Right lobe of liver (tissue), 6 donors: ENCODE results near the gene NPL. TPM values are rescaled to one million over a fixed set of nuclear protein-coding genes. Genes with fewer than 3 reads are reported as not detected.

Experiments used
- ATAC-seq, 4 donors: fragments of 200-7000 bp; cut with Tn5 transposase; one replicate each; pipeline ENCODE4 v1.9.1; 2020; ENCODE audit warnings: mild to moderate bottlenecking in 4 of 4, moderate library complexity in 4 of 4
- DNase-seq, 3 donors: peaks; one replicate each; pipeline ENCODE4 v3.0.0-alpha.2; 2020
- H3K27ac ChIP-seq, 3 donors: fragments of 200-600 bp; one replicate each; pipeline ENCODE4 v1.8.0; 2022
- H3K27me3 ChIP-seq, 2 donors: fragments of 200-600 bp; one replicate each; pipeline ENCODE4 v1.8.0; 2022
- H3K36me3 ChIP-seq, 4 donors: fragments of 200-600 bp; sonication (generic) in 1 of 4; one replicate each; pipeline versions ENCODE4 v1.5.1 to v1.8.0; 2017 to 2022; ENCODE audit warnings: control low read depth in 1 of 4
- H3K4me1 ChIP-seq, 4 donors: fragments of 200-600 bp; sonication (generic) in 1 of 4; one replicate each; pipeline versions ENCODE4 v1.5.1 to v1.8.0; 2017 to 2022; ENCODE audit warnings: control low read depth in 1 of 4
- H3K4me3 ChIP-seq, 3 donors: fragments of 200-600 bp; one replicate each; pipeline ENCODE4 v1.8.0; 2022
- H3K9me3 ChIP-seq, 4 donors: fragments of 200-600 bp; sonication (generic) in 1 of 4; one replicate each; pipeline versions ENCODE4 v1.5.1 to v1.8.0; 2017 to 2022; ENCODE audit warnings: control low read depth in 1 of 4
- CTCF ChIP-seq, 4 donors: fragments of 200-600 bp in 3 of 4; fragments of 450-650 bp in 1 of 4; IDR thresholded peaks; one replicate each; pipeline versions ENCODE4 v1.5.1 to v1.8.0; 2016 to 2022; ENCODE audit warnings: antibody characterized with exemption in 4 of 4, mild to moderate bottlenecking in 2 of 4
- POLR2A ChIP-seq: fragments of 450-650 bp; IDR thresholded peaks from one replicate; pipeline ENCODE4 v1.6.1; 2017; ENCODE audit warnings: antibody characterized with exemption, mild to moderate bottlenecking
- WGBS: methylation state at CpG from one replicate; pipeline ENCODE4 v1.1.6; 2018; ENCODE audit warnings: low coverage, low lambda C conversion rate; ENCODE audit not compliant: insufficient coverage; ENCODE audit errors: missing lambda C conversion rate; 5-methylcytosine and 5-hydroxymethylcytosine counted together
- intact Hi-C, 2 donors: fragments of 100-400 bp; cut with DNase I; formaldehyde crosslinking; loops; one replicate each; pipeline versions ENCODE4 v1.11.2 to v1.14.1; 2022
- total RNA-seq, 6 experiments: library from RNA; depleted of rRNA in 2 of 6; stranded (reverse); fragments of >200 nt in 2 of 6; fragmentation: NEBNext Ultra II Directional in 3 of 6; extraction: Animal tissue kit (Norgen Biotek cat#: 25700) in 3 of 6; gene quantifications; one replicate each; pipeline versions ENCODE4 v1.1.0 to v1.2.4, GENCODE V29; 2016 to 2023
- donor health status: DM: no; HTN: yes; CAD: no.
- donor health status: DM: no; HTN: no; CAD: no.
- donor health status: DM: no; HTN: no; CAD: no.
- donor health status: DM: no; HTN: yes; CAD: no.
- donor health status: DM: no; HTN: yes; CAD: no.

NPL gene
- total RNA-seq, 6 experiments from 2014 or later: 10.1 to 28.1 (median 14.4) TPM

GRCh38 chr1:182855911-182856310, 66.3 kb downstream of the NPL start:
- ATAC-seq (no peak), DNase-seq (no peak)
- Histone ChIP-seq H3K4me1 (no peaks in the 10 kb centered on the region), H3K9me3 (no peaks in the 10 kb centered on the region), H3K4me3 (no peak overlapping the region), H3K27me3 (no peaks in the 10 kb centered on the region), H3K27ac (no peak overlapping the region), H3K36me3 (peaks cover 32 to 97% (median 70%) of the 10 kb centered on the region in 4 donors)
- WGBS: 80% methylated on average over 4 of the region's 4 CpGs
- intact Hi-C loops: no loop called here
- TF ChIP-seq CTCF (IDR thresholded peaks at IDR 0.05): no peak
- no peak for TF ChIP-seq POLR2A

- Histone ChIP-seq H3K4me1 (no peaks in the 10 kb centered on the region), H3K4me3 (no peak overlapping the region), H3K9me3 (no peaks in the 10 kb centered on the region), H3K27ac (no peak overlapping the region), H3K36me3 (peaks cover 32 to 100% (median 74%) of the 10 kb centered on the region in 4 donors), H3K27me3 (no peaks in the 10 kb centered on the region)
- DNase-seq (no peak), ATAC-seq (no peak)
- intact Hi-C loops: no loop called here
- no peak for TF ChIP-seq POLR2A
- WGBS: 95% methylated on average over 3 of the region's 3 CpGs
These were observed 67.6 kb downstream of the NPL start for GRCh38 chr1:182857212-182857611.

- intact Hi-C loops: no loop called here
- Histone ChIP-seq H3K4me1 (no peaks in the 10 kb centered on the region), H3K4me3 (no peak overlapping the region), H3K9me3 (no peaks in the 10 kb centered on the region), H3K27me3 (no peaks in the 10 kb centered on the region), H3K36me3 (peaks cover 32 to 100% (median 73%) of the 10 kb centered on the region in 4 donors), H3K27ac (no peak overlapping the region)
- DNase-seq (no peak), ATAC-seq (no peak)
- 89% methylated on average over 4 of the region's 4 CpGs for WGBS
- TF ChIP-seq POLR2A (no peak), CTCF (IDR thresholded peaks at IDR 0.05) (no peak)
These were observed 71.1 kb downstream of the NPL start for GRCh38 chr1:182860658-182861057.

- Histone ChIP-seq H3K27me3 (no peaks in the 10 kb centered on the region), H3K36me3 (peaks cover 24 to 100% (median 70%) of the 10 kb centered on the region in 4 donors), H3K4me1 (no peaks in the 10 kb centered on the region), H3K27ac (no peak overlapping the region), H3K9me3 (no peaks in the 10 kb centered on the region), H3K4me3 (no peak overlapping the region)
- ATAC-seq (no peak), DNase-seq (no peak)
- intact Hi-C loops: no loop called here
- 93% methylated on average over 2 of the region's 2 CpGs for WGBS
- no peak for TF ChIP-seq POLR2A
- TF ChIP-seq CTCF (IDR thresholded peaks at IDR 0.05): no peak
These were observed 72.4 kb downstream of the NPL start for GRCh38 chr1:182861994-182862393.

GRCh38 chr1:182862827-182863226, 73.3 kb downstream of the NPL start:
- no peaks in the 10 kb centered on the region for H3K9me3 ChIP-seq
- no peak overlapping the region for H3K4me3 ChIP-seq
- TF ChIP-seq CTCF (IDR thresholded peaks at IDR 0.05) (no peak), POLR2A (no peak)
- DNase-seq (no peak), ATAC-seq (no peak)
- no peaks in the 10 kb centered on the region for H3K4me1 ChIP-seq
- H3K36me3 ChIP-seq: peaks cover 21 to 100% (median 71%) of the 10 kb centered on the region in 4 donors
- WGBS: 94% methylated on average over 1 of the region's 1 CpG
- no peak overlapping the region for H3K27ac ChIP-seq
- intact Hi-C loops: no loop called here
- no peaks in the 10 kb centered on the region for H3K27me3 ChIP-seq
